ENCODE data around the gene AKIP1.

GRCh38 chr11:8928205-8928604, 17.2 kb downstream of the AKIP1 start:
- TF ChIP-seq CTCF (IDR thresholded peaks at IDR 0.05) (no peak), EZH2 (IDR thresholded peaks at IDR 0.05) (no peak)
